Measurements from ENCODE around the gene MUC7. TPM values are rescaled to one million over a fixed set of nuclear protein-coding genes. Genes with fewer than 3 reads are reported as not detected.

The MUC7 gene
- total RNA-seq, 4 donors from 2014 or later = not detected

DNA sequence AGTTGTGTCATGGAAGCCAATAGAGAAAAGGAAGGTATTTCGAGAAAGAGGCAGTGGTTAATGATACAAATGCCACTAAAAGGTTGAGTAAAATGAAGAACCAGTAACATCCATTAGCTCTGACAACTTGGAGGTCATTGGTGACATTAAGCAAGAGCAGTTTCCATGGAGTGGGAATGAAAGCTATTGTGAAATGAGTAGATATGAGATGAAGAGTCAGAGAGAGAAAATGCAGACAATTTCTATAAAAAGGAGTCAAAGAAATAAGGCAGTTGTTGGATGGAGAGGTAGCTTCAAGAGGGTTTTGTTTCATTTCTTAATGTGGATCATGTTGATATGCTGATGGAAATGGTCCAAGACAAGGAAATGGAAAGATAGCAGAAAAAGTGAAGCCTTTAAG is 36.8 kb downstream of the MUC7 start:
- TF ChIP-seq, protein P1, sequence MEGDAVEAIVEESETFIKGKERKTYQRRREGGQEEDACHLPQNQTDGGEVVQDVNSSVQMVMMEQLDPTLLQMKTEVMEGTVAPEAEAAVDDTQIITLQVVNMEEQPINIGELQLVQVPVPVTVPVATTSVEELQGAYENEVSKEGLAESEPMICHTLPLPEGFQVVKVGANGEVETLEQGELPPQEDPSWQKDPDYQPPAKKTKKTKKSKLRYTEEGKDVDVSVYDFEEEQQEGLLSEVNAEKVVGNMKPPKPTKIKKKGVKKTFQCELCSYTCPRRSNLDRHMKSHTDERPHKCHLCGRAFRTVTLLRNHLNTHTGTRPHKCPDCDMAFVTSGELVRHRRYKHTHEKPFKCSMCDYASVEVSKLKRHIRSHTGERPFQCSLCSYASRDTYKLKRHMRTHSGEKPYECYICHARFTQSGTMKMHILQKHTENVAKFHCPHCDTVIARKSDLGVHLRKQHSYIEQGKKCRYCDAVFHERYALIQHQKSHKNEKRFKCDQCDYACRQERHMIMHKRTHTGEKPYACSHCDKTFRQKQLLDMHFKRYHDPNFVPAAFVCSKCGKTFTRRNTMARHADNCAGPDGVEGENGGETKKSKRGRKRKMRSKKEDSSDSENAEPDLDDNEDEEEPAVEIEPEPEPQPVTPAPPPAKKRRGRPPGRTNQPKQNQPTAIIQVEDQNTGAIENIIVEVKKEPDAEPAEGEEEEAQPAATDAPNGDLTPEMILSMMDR (IDR thresholded peaks at IDR 0.05; ENCODE audit: low read depth) = no peak

GRCh38 chr4:70511365-70511764 is 39.4 kb downstream of the MUC7 start:
- TF ChIP-seq, protein P1 (IDR thresholded peaks at IDR 0.05; ENCODE audit: low read depth) = no peak

- TF ChIP-seq, protein P1 (IDR thresholded peaks at IDR 0.05; ENCODE audit: low read depth) = no peak
Observed at GRCh38 chr4:70515367-70516250, 43.6 kb downstream of the MUC7 start.

- TF ChIP-seq, protein P1 (IDR thresholded peaks at IDR 0.05; ENCODE audit: low read depth) = no peak
Observed at GRCh38 chr4:70518269-70518668, 46.3 kb downstream of the MUC7 start, which contains the start of gene AMTN. Gene AMTN (plus strand): TSS chr4:70518569. CDS start chr4:70518778, 209 bp downstream.

GRCh38 chr4:70518716-70519115 is 46.7 kb downstream of the MUC7 start:
- TF ChIP-seq, protein P1 (IDR thresholded peaks at IDR 0.05; ENCODE audit: low read depth) = no peak

- TF ChIP-seq, protein P1 (IDR thresholded peaks at IDR 0.05; ENCODE audit: low read depth) = no peak
Observed at GRCh38 chr4:70522626-70523025, 50.6 kb downstream of the MUC7 start.

DNA sequence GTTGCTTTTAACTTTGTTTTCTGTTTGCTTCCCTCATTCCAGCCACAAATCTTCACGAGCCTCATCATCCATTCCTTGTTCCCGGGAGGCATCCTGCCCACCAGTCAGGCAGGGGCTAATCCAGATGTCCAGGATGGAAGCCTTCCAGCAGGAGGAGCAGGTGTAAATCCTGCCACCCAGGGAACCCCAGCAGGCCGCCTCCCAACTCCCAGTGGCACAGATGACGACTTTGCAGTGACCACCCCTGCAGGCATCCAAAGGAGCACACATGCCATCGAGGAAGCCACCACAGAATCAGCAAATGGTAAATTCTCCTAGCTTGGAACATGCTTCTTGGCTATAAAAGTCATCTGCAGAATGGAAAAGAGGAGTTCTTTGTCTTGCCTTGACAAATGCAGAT is 59.0 kb downstream of the MUC7 start:
- TF ChIP-seq, protein P1 (IDR thresholded peaks at IDR 0.05; ENCODE audit: low read depth) = no peak
